Liver (tissue), 3 donors: ENCODE data around the gene LGALS9.

Source experiments
- EGR1 ChIP-seq, 2 donors: IDR thresholded peaks; 2 replicates each; pipeline ENCODE4 v1.6.1; 2016 to 2018; ENCODE audit warnings: antibody characterized with exemption in 2 of 2, low read depth in 2 of 2
- SP1 ChIP-seq: IDR thresholded peaks from 2 replicates; pipeline ENCODE4 v1.6.1; 2018; ENCODE audit warnings: antibody characterized with exemption, mild to moderate bottlenecking
- TF ChIP-seq, protein P1 (sequence below): fragments of 150-350 bp; IDR thresholded peaks from 2 replicates; pipeline ENCODE4 v1.5.1; 2017; ENCODE audit warnings: improper control_type of control experiment, low read depth, low read length; ENCODE audit not compliant: missing input control
- donor health status: healthy.
- donor health status: healthy.

- TF ChIP-seq EGR1 (IDR thresholded peaks at IDR 0.05; ENCODE audit: low read depth in 2 of 2) (no peak), SP1 (no peak)
- TF ChIP-seq, protein P1, sequence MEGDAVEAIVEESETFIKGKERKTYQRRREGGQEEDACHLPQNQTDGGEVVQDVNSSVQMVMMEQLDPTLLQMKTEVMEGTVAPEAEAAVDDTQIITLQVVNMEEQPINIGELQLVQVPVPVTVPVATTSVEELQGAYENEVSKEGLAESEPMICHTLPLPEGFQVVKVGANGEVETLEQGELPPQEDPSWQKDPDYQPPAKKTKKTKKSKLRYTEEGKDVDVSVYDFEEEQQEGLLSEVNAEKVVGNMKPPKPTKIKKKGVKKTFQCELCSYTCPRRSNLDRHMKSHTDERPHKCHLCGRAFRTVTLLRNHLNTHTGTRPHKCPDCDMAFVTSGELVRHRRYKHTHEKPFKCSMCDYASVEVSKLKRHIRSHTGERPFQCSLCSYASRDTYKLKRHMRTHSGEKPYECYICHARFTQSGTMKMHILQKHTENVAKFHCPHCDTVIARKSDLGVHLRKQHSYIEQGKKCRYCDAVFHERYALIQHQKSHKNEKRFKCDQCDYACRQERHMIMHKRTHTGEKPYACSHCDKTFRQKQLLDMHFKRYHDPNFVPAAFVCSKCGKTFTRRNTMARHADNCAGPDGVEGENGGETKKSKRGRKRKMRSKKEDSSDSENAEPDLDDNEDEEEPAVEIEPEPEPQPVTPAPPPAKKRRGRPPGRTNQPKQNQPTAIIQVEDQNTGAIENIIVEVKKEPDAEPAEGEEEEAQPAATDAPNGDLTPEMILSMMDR, result no peak
Measured at GRCh38 chr17:27665549-27665948, 34.6 kb downstream of the LGALS9 start.
